Measurements from ENCODE around the gene JPH3.

DNA sequence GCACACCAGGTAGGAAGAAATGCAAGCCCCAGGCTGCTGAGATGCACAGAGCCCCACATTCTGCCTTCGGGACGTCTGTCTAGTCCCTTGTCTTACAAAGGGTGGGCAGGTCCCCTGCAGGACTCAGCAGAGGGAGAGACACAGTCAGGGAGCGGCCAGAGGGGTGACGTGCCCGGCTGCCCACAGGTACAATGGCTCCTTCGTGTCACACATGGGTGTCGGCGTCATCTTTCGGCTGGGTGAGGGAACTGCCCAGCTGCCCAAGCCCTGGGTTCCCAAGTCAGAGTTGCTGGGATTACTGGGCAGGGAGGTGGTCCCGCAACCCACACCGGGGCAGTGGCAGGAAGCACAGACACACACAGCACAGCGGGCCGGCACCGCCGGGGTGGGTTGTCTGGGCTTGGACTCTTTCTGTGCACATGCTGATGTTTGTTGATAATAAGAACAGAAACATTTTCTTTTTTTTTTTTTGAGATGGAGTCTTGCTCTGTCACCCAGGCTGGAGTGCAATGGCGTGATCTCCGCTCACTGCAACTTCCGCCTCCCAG, 80.6 kb downstream of the JPH3 start:
- TF ChIP-seq, protein P1, sequence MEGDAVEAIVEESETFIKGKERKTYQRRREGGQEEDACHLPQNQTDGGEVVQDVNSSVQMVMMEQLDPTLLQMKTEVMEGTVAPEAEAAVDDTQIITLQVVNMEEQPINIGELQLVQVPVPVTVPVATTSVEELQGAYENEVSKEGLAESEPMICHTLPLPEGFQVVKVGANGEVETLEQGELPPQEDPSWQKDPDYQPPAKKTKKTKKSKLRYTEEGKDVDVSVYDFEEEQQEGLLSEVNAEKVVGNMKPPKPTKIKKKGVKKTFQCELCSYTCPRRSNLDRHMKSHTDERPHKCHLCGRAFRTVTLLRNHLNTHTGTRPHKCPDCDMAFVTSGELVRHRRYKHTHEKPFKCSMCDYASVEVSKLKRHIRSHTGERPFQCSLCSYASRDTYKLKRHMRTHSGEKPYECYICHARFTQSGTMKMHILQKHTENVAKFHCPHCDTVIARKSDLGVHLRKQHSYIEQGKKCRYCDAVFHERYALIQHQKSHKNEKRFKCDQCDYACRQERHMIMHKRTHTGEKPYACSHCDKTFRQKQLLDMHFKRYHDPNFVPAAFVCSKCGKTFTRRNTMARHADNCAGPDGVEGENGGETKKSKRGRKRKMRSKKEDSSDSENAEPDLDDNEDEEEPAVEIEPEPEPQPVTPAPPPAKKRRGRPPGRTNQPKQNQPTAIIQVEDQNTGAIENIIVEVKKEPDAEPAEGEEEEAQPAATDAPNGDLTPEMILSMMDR (IDR thresholded peaks at IDR 0.05; ENCODE audit: low read depth, low read length, poor library complexity, severe bottlenecking), result no peak
- no peak for TF ChIP-seq EZH2phosphoT487 (IDR thresholded peaks at IDR 0.05; ENCODE audit: borderline replicate concordance, low read length)

Data from DOHH2 (cell line).